ENCODE results near the gene GPR85.
"Not testable (repeated sequence)": the region's sequence is repeated elsewhere in the genome, so short reads cannot be mapped to it uniquely, and the experiment has no call there.

The GPR85 gene

GRCh38 chr7:113083816-113084495 lies 2.7 kb downstream of the GPR85 start:
- DNase-seq, result no peak

GRCh38 chr7:113083132-113083815 lies 3.4 kb downstream of the GPR85 start:
- no peak for DNase-seq

GRCh38 chr7:113078331-113078730 lies 8.3 kb downstream of the GPR85 start:
- DNase-seq, result no peak

GRCh38 chr7:113076703-113077102 lies 9.9 kb downstream of the GPR85 start:
- no peak for DNase-seq

- no peak for DNase-seq
These were observed 15.2 kb downstream of the GPR85 start for GRCh38 chr7:113071465-113071864.

- no peak for DNase-seq
These were observed 24.1 kb downstream of the GPR85 start for GRCh38 chr7:113062499-113062898.

- DNase-seq, result no peak
These were observed 26.5 kb downstream of the GPR85 start for GRCh38 chr7:113060100-113060499.

- DNase-seq, result no peak
These were observed 31.7 kb downstream of the GPR85 start for GRCh38 chr7:113054938-113055337.

- DNase-seq, result not testable (repeated sequence)
These were observed 32.4 kb downstream of the GPR85 start for GRCh38 chr7:113054272-113054671.

- DNase-seq, result not testable (repeated sequence)
These were observed 37.4 kb downstream of the GPR85 start for GRCh38 chr7:113049221-113049620.

- DNase-seq, result no peak
These were observed 40.2 kb downstream of the GPR85 start for GRCh38 chr7:113046453-113046852.

GRCh38 chr7:113045379-113045778 lies 41.2 kb downstream of the GPR85 start:
- no peak for DNase-seq

GRCh38 chr7:113044394-113044793 lies 42.2 kb downstream of the GPR85 start:
- DNase-seq, result no peak

- no peak for DNase-seq
These were observed 45.8 kb downstream of the GPR85 start for GRCh38 chr7:113040849-113041248.

GRCh38 chr7:113033959-113034358 lies 52.7 kb downstream of the GPR85 start:
- DNase-seq, result no peak
